GM23248 (cell line): ENCODE data around the gene NSD1.
"Not testable (repeated sequence)": the region's sequence is repeated elsewhere in the genome, so short reads cannot be mapped to it uniquely, and the experiment has no call there.

Experiments used
- EZH2 ChIP-seq: fragments of 200-600 bp; sonication (generic); IDR thresholded peaks from 2 replicates; pipeline ENCODE4 v1.6.1; 2018; ENCODE audit warnings: antibody characterized with exemption, mild to moderate bottlenecking; ENCODE audit not compliant: insufficient read depth, poor library complexity, severe bottlenecking
- EZH2phosphoT487 ChIP-seq: fragments of 200-600 bp; sonication (generic); IDR thresholded peaks from 2 replicates; pipeline ENCODE4 v1.6.1; 2018; ENCODE audit warnings: antibody characterized with exemption, moderate library complexity, mild to moderate bottlenecking, low read depth; ENCODE audit not compliant: insufficient read depth

DNA sequence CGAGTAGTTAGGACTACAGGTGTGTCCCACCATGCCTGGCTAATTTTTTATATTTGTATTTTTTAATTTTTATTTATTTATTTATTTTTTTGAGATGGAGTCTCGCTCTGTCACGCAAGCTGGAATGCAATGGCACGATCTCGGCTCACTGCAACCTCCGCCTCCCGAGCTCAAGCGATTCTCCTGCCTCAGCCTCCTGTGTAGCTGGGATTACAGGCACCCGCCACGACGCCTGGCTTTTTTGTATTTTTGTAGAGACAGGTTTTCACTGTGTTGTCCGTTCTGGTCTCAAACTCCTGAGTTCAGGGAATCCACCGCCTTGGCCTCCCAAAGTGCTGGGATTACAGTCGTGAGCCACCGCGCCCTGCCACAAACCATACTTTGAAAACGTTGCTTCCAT is 16.5 kb downstream of the NSD1 start:
- not testable (repeated sequence) for TF ChIP-seq EZH2phosphoT487, EZH2
